Measurements from ENCODE around the gene IL21R. TPM values are rescaled to one million over a fixed set of nuclear protein-coding genes. Genes with fewer than 3 reads are reported as not detected.

The IL21R gene
- total RNA-seq, 1 donor: 10.1 TPM

GRCh38 chr16:27463741-27464591 is 62.0 kb downstream of the IL21R start:
- Histone ChIP-seq H3K27me3 (ENCODE audit: insufficient read depth, low read length) (no peaks in the 10 kb centered on the region), H4K20me1 (ENCODE audit: insufficient read depth, low read length) (no peaks in the 10 kb centered on the region), H3K4me2 (ENCODE audit: insufficient read depth, low read length) (no peak overlapping the region), H3K27ac (ENCODE audit: low read depth, low read length) (no peak overlapping the region), H3K36me3 (ENCODE audit: insufficient read depth, low read length) (peaks cover 77% of the 10 kb centered on the region), H3K4me1 (ENCODE audit: insufficient read depth, low read length) (no peaks in the 10 kb centered on the region), H3K4me3 (ENCODE audit: insufficient read depth, low read length) (no peak overlapping the region), H3K79me2 (ENCODE audit: insufficient read depth, low read length) (no peaks in the 10 kb centered on the region), H2AFZ (ENCODE audit: low read length) (no peak overlapping the region), H3K9me3 (ENCODE audit: low read depth, low read length) (no peaks in the 10 kb centered on the region)
- DNase-seq (ENCODE audit: insufficient read length, low spot score, missing footprints): peak; percentile 49
- TF ChIP-seq CTCF (IDR thresholded peaks at IDR 0.05; ENCODE audit: extremely low read depth, low read depth, low read length): no peak

GRCh38 chr16:27464626-27465482 is 62.9 kb downstream of the IL21R start:
- Histone ChIP-seq H3K79me2 (ENCODE audit: insufficient read depth, low read length) (no peaks in the 10 kb centered on the region), H3K4me1 (ENCODE audit: insufficient read depth, low read length) (no peaks in the 10 kb centered on the region), H2AFZ (ENCODE audit: low read length) (no peak overlapping the region), H4K20me1 (ENCODE audit: insufficient read depth, low read length) (no peaks in the 10 kb centered on the region), H3K27me3 (ENCODE audit: insufficient read depth, low read length) (no peaks in the 10 kb centered on the region), H3K27ac (ENCODE audit: low read depth, low read length) (no peak overlapping the region), H3K9me3 (ENCODE audit: low read depth, low read length) (no peaks in the 10 kb centered on the region), H3K4me2 (ENCODE audit: insufficient read depth, low read length) (no peak overlapping the region), H3K36me3 (ENCODE audit: insufficient read depth, low read length) (peaks cover 81% of the 10 kb centered on the region), H3K4me3 (ENCODE audit: insufficient read depth, low read length) (no peak overlapping the region)
- DNase-seq (ENCODE audit: insufficient read length, low spot score, missing footprints): peak; percentile 47
- TF ChIP-seq CTCF (IDR thresholded peaks at IDR 0.05; ENCODE audit: extremely low read depth, low read depth, low read length): no peak

GRCh38 chr16:27465483-27465879 is 63.5 kb downstream of the IL21R start:
- no peak overlapping the region for H2AFZ ChIP-seq (ENCODE audit: low read length)
- H3K79me2 ChIP-seq (ENCODE audit: insufficient read depth, low read length): no peaks in the 10 kb centered on the region
- H3K27ac ChIP-seq (ENCODE audit: low read depth, low read length): no peak overlapping the region
- DNase-seq (ENCODE audit: insufficient read length, low spot score, missing footprints): peak; percentile 42
- H4K20me1 ChIP-seq (ENCODE audit: insufficient read depth, low read length): no peaks in the 10 kb centered on the region
- no peak for TF ChIP-seq CTCF (IDR thresholded peaks at IDR 0.05; ENCODE audit: extremely low read depth, low read depth, low read length)
- H3K4me1 ChIP-seq (ENCODE audit: insufficient read depth, low read length): peaks cover 3% of the 10 kb centered on the region
- no peak overlapping the region for H3K4me3 ChIP-seq (ENCODE audit: insufficient read depth, low read length)
- H3K36me3 ChIP-seq (ENCODE audit: insufficient read depth, low read length): peaks cover 86% of the 10 kb centered on the region
- no peaks in the 10 kb centered on the region for H3K27me3 ChIP-seq (ENCODE audit: insufficient read depth, low read length)
- H3K9me3 ChIP-seq (ENCODE audit: low read depth, low read length): no peaks in the 10 kb centered on the region
- no peak overlapping the region for H3K4me2 ChIP-seq (ENCODE audit: insufficient read depth, low read length)
